HG03520 (cell line): Measurements from ENCODE around the gene STK10.
A peak's percentile ranks its signal among the peaks of the same experiment; 100 is the strongest.

Source experiments
- ATAC-seq: cut with Tn5 transposase; IDR thresholded peaks from one replicate; pipeline ENCODE4 v1.9.1; 2021; ENCODE audit warnings: mild to moderate bottlenecking, moderate library complexity; ENCODE audit not compliant: unreplicated experiment

STK10 gene

GRCh38 chr5:172111852-172112225 lies 76.2 kb downstream of the STK10 start:
- ATAC-seq, result no peak

GRCh38 chr5:172110921-172111851 lies 76.8 kb downstream of the STK10 start:
- peak; percentile 74 for ATAC-seq

- no peak for ATAC-seq
These were observed 77.7 kb downstream of the STK10 start for GRCh38 chr5:172110260-172110815.

- no peak for ATAC-seq
These were observed 78.3 kb downstream of the STK10 start for GRCh38 chr5:172109749-172110148.

GRCh38 chr5:172107571-172107970 lies 80.5 kb downstream of the STK10 start:
- no peak for ATAC-seq

- no peak for ATAC-seq
These were observed 81.3 kb downstream of the STK10 start for GRCh38 chr5:172106511-172107356.

GRCh38 chr5:172105811-172106210 lies 82.2 kb downstream of the STK10 start:
- no peak for ATAC-seq

GRCh38 chr5:172104801-172105701 lies 83.0 kb downstream of the STK10 start:
- ATAC-seq, result no peak

- ATAC-seq, result no peak
These were observed 84.0 kb downstream of the STK10 start for GRCh38 chr5:172104021-172104420.

GRCh38 chr5:172102913-172103626 lies 85.0 kb downstream of the STK10 start:
- no peak for ATAC-seq

- no peak for ATAC-seq
These were observed 85.7 kb downstream of the STK10 start for GRCh38 chr5:172102218-172102870.

GRCh38 chr5:172101547-172102217 lies 86.3 kb downstream of the STK10 start:
- no peak for ATAC-seq

- no peak for ATAC-seq
These were observed 89.1 kb downstream of the STK10 start for GRCh38 chr5:172098883-172099282.

GRCh38 chr5:172098046-172098445 lies 90.0 kb downstream of the STK10 start:
- ATAC-seq, result no peak

- ATAC-seq, result no peak
These were observed 90.7 kb downstream of the STK10 start for GRCh38 chr5:172097356-172097755.

GRCh38 chr5:172096207-172096940 lies 91.7 kb downstream of the STK10 start:
- no peak for ATAC-seq

- no peak for ATAC-seq
These were observed 92.4 kb downstream of the STK10 start for GRCh38 chr5:172095368-172096206.
